ENCODE data around the gene BCL2L14. TPM values are rescaled to one million over a fixed set of nuclear protein-coding genes. Genes with fewer than 3 reads are reported as not detected.
A peak's percentile ranks its signal among the peaks of the same experiment; 100 is the strongest.

BCL2L14 gene
- total and polyA plus RNA-seq, 8 donors = 2.6 to 32.7 (median 16.4) TPM

GRCh38 chr12:12035229-12035628, 35.5 kb upstream of the BCL2L14 start:
- Histone ChIP-seq H3K4me1 (peaks cover 8 to 33% (median 11%) of the 10 kb centered on the region in 4 donors), H3K27ac (no peak overlapping the region), H3K4me3 (no peak overlapping the region), H3K27me3 (no peaks in the 10 kb centered on the region), H3K9me3 (no peaks in the 10 kb centered on the region), H3K36me3 (no peaks in the 10 kb centered on the region)
- intact Hi-C loops (cut with DNase I; ENCODE audit: low total_unique reads) = no loop called here
- TF ChIP-seq POLR2A (IDR thresholded peaks at IDR 0.05) = no peak
- TF ChIP-seq POLR2AphosphoS5 (IDR thresholded peaks at IDR 0.05) = no peak
- no peak for TF ChIP-seq CTCF (IDR thresholded peaks at IDR 0.05)
- TF ChIP-seq EP300 (IDR thresholded peaks at IDR 0.05) = no peak
- no peak for DNase-seq
- WGBS, 5 donors = 26 to 50% (median 38%) methylated on average over 1 of the region's 1 CpG

- no peak overlapping the region for H3K27ac ChIP-seq
- DNase-seq = no peak
- no peaks in the 10 kb centered on the region for H3K27me3 ChIP-seq
- H3K4me1 ChIP-seq = peaks cover 8 to 33% (median 11%) of the 10 kb centered on the region in 4 donors
- H3K9me3 ChIP-seq = no peaks in the 10 kb centered on the region
- intact Hi-C loops (cut with DNase I; ENCODE audit: low total_unique reads) = no loop called here
- no peak overlapping the region for H3K4me3 ChIP-seq
- no peak for TF ChIP-seq POLR2A (IDR thresholded peaks at IDR 0.05)
- no peak for TF ChIP-seq EP300 (IDR thresholded peaks at IDR 0.05)
- TF ChIP-seq POLR2AphosphoS5 (IDR thresholded peaks at IDR 0.05) = no peak
- no peak for TF ChIP-seq CTCF (IDR thresholded peaks at IDR 0.05)
- no peaks in the 10 kb centered on the region for H3K36me3 ChIP-seq
These were observed 33.8 kb upstream of the BCL2L14 start for GRCh38 chr12:12036901-12037300.

- Histone ChIP-seq H3K4me3 (no peak overlapping the region), H3K4me1 (peaks cover 0 to 17% (median 0%) of the 10 kb centered on the region in 4 donors), H3K27ac (peak overlapping the region in 1 of 5 donors; percentile 3), H3K27me3 (no peaks in the 10 kb centered on the region), H3K9me3 (no peaks in the 10 kb centered on the region), H3K36me3 (no peaks in the 10 kb centered on the region)
- intact Hi-C loops (cut with DNase I; ENCODE audit: low total_unique reads) = no loop called here
- WGBS, 5 donors = 73 to 85% (median 80%) methylated on average over 7 of the region's 7 CpGs
- DNase-seq = peak in 1 of 2 donors; percentile 13
- TF ChIP-seq POLR2A (IDR thresholded peaks at IDR 0.05) = no peak
- no peak for TF ChIP-seq POLR2AphosphoS5 (IDR thresholded peaks at IDR 0.05)
- TF ChIP-seq EP300 (IDR thresholded peaks at IDR 0.05) = no peak
- TF ChIP-seq CTCF (IDR thresholded peaks at IDR 0.05) = no peak
These were observed 30.8 kb upstream of the BCL2L14 start for GRCh38 chr12:12039897-12040296.

- Histone ChIP-seq H3K27ac (peak overlapping the region in 1 of 5 donors; percentile 7), H3K27me3 (no peaks in the 10 kb centered on the region), H3K4me1 (no peaks in the 10 kb centered on the region), H3K9me3 (no peaks in the 10 kb centered on the region), H3K36me3 (no peaks in the 10 kb centered on the region), H3K4me3 (no peak overlapping the region)
- intact Hi-C loops (cut with DNase I; ENCODE audit: low total_unique reads) = no loop called here
- WGBS, 5 donors = 81 to 91% (median 90%) methylated on average over 7 of the region's 7 CpGs
- DNase-seq = peak in 1 of 2 donors; percentile 13
- peak in 2 of 3 donors; percentile 42 to 45 for TF ChIP-seq POLR2AphosphoS5 (IDR thresholded peaks at IDR 0.05)
- no peak for TF ChIP-seq POLR2A (IDR thresholded peaks at IDR 0.05)
- peak; percentile 30 for TF ChIP-seq EP300 (IDR thresholded peaks at IDR 0.05)
- no peak for TF ChIP-seq CTCF (IDR thresholded peaks at IDR 0.05)
These were observed 24.3 kb upstream of the BCL2L14 start for GRCh38 chr12:12046401-12046800.
